Neural progenitor cell (in vitro differentiated cells): ENCODE data around the gene AHRR.

Experiments used
- CTCF ChIP-seq: fragments of 200-600 bp; sonication (generic); IDR thresholded peaks from 2 replicates; pipeline ENCODE4 v1.5.1; 2017; ENCODE audit warnings: antibody characterized with exemption, mild to moderate bottlenecking
- EZH2 ChIP-seq: fragments of 200-600 bp; sonication (generic); IDR thresholded peaks from 2 replicates; pipeline ENCODE4 v1.6.1; 2017; ENCODE audit warnings: antibody characterized with exemption, mild to moderate bottlenecking, moderate library complexity
- EZH2phosphoT487 ChIP-seq: fragments of 200-600 bp; sonication (generic); IDR thresholded peaks from 2 replicates; pipeline ENCODE4 v1.6.1; 2017; ENCODE audit warnings: antibody characterized with exemption

- TF ChIP-seq CTCF: no peak
- no peak for TF ChIP-seq EZH2
- no peak for TF ChIP-seq EZH2phosphoT487
Observed at GRCh38 chr5:372556-372995, 51.1 kb downstream of the AHRR start.
